Prostate gland (tissue), 2 donors: ENCODE results near the gene ZMAT5.

ENCODE experiments used
- POLR2AphosphoS5 ChIP-seq: sonication (generic); formaldehyde crosslinking; IDR thresholded peaks from one replicate; pipeline ENCODE4 v1.6.1; 2017; ENCODE audit warnings: antibody characterized with exemption
- TF ChIP-seq, protein P1 (sequence below), 4 experiments: fragments of 200-600 bp in 2 of 4; fragments of 450-650 bp in 2 of 4; sonication (generic) in 2 of 4; IDR thresholded peaks; 1 replicate in 3 of 4; 2 replicates in 1 of 4; pipeline ENCODE4 v1.5.1; 2016 to 2019; ENCODE audit warnings: antibody characterized with exemption in 4 of 4, mild to moderate bottlenecking in 2 of 4, moderate library complexity in 2 of 4

DNA sequence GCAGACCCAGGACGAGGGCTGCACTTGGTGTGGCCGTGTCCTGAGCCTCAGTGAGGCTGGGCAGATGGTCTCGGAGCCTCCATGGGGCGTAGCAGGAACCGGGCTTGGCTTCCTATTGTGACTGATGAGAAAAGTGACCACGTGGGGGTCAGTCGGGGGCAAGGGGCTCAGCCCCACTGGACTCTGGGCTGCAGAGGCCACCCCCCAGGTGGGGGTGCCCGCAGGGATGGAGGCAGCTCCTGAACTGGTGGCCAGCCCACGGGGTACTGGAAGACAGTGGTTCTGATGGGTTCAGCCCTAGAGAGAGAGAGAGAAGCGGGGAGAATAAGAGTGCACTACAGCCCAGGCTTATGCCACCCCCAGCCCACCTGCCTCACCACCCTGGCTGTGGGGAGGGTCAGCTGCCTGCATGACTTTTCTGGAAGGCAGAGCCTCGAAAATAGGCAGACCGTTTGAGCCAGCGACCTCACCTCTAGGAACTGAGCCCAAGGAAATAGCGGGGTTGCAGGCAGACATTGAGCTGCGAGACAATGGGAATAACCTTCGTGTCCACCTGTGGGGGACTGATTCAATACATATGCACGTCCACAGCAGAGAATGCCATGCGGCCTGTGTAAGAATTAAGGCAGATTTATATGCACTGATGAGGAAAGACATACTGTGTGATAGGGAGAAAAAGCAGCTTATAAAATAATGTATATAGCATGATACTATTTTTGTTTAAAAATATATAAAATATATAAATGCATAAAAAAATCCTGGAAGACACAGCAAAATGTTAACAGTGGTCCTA, 35.6 kb downstream of the ZMAT5 start:
- TF ChIP-seq, protein P1, sequence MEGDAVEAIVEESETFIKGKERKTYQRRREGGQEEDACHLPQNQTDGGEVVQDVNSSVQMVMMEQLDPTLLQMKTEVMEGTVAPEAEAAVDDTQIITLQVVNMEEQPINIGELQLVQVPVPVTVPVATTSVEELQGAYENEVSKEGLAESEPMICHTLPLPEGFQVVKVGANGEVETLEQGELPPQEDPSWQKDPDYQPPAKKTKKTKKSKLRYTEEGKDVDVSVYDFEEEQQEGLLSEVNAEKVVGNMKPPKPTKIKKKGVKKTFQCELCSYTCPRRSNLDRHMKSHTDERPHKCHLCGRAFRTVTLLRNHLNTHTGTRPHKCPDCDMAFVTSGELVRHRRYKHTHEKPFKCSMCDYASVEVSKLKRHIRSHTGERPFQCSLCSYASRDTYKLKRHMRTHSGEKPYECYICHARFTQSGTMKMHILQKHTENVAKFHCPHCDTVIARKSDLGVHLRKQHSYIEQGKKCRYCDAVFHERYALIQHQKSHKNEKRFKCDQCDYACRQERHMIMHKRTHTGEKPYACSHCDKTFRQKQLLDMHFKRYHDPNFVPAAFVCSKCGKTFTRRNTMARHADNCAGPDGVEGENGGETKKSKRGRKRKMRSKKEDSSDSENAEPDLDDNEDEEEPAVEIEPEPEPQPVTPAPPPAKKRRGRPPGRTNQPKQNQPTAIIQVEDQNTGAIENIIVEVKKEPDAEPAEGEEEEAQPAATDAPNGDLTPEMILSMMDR (IDR thresholded peaks at IDR 0.05), result no peak
- TF ChIP-seq POLR2AphosphoS5, result no peak
